ENCODE results near the gene PDE4D. TPM values are rescaled to one million over a fixed set of nuclear protein-coding genes. Genes with fewer than 3 reads are reported as not detected.

The PDE4D gene
- total RNA-seq, 1 donor from 2014 or later, result 11.8 TPM

- H3K4me1 Mint-ChIP-seq, result peaks cover 20% of the 10 kb centered on the region
- H3K27me3 Mint-ChIP-seq (ENCODE audit: low read depth), result no peaks in the 10 kb centered on the region
- H3K36me3 Mint-ChIP-seq (ENCODE audit: low read depth), result no peaks in the 10 kb centered on the region
Measured at GRCh38 chr5:59326596-59326995, 566.9 kb downstream of the PDE4D start.

GRCh38 chr5:59325070-59325469 lies 568.5 kb downstream of the PDE4D start:
- Mint-ChIP-seq H3K4me1 (peaks cover 13% of the 10 kb centered on the region), H3K9me3 (no peaks in the 10 kb centered on the region), H3K4me3 (no peak overlapping the region), H3K36me3 (ENCODE audit: low read depth) (no peaks in the 10 kb centered on the region), H3K27ac (ENCODE audit: unreplicated experiment) (no peak overlapping the region), H3K27me3 (ENCODE audit: low read depth) (no peaks in the 10 kb centered on the region)
- no peak for TF ChIP-seq CTCF (conservative IDR thresholded peaks at IDR 0.05)
- DNase-seq (ENCODE audit: low read depth, low spot score), result no peak

More at GRCh38 chr5:59326596-59326995, 566.9 kb downstream of the PDE4D start:
- TF ChIP-seq CTCF (conservative IDR thresholded peaks at IDR 0.05), result no peak
- no peak for DNase-seq (ENCODE audit: low read depth, low spot score)
- Mint-ChIP-seq H3K4me3 (no peak overlapping the region), H3K27ac (ENCODE audit: unreplicated experiment) (no peak overlapping the region), H3K9me3 (peaks cover 2% of the 10 kb centered on the region)

- TF ChIP-seq CTCF (conservative IDR thresholded peaks at IDR 0.05), result no peak
- Mint-ChIP-seq H3K36me3 (ENCODE audit: low read depth) (no peaks in the 10 kb centered on the region), H3K9me3 (no peaks in the 10 kb centered on the region), H3K4me1 (peaks cover 28% of the 10 kb centered on the region), H3K27me3 (ENCODE audit: low read depth) (no peaks in the 10 kb centered on the region), H3K27ac (ENCODE audit: unreplicated experiment) (no peak overlapping the region), H3K4me3 (no peak overlapping the region)
- DNase-seq (ENCODE audit: low read depth, low spot score), result no peak
Measured at GRCh38 chr5:59322894-59323293, 570.6 kb downstream of the PDE4D start.

GRCh38 chr5:59322058-59322457 lies 571.5 kb downstream of the PDE4D start:
- Mint-ChIP-seq H3K4me1 (peaks cover 33% of the 10 kb centered on the region), H3K27me3 (ENCODE audit: low read depth) (no peaks in the 10 kb centered on the region), H3K9me3 (no peaks in the 10 kb centered on the region), H3K27ac (ENCODE audit: unreplicated experiment) (no peak overlapping the region), H3K36me3 (ENCODE audit: low read depth) (no peaks in the 10 kb centered on the region), H3K4me3 (no peak overlapping the region)
- no peak for TF ChIP-seq CTCF (conservative IDR thresholded peaks at IDR 0.05)
- no peak for DNase-seq (ENCODE audit: low read depth, low spot score)

GRCh38 chr5:59321642-59322041 lies 571.9 kb downstream of the PDE4D start:
- no peak for TF ChIP-seq CTCF (conservative IDR thresholded peaks at IDR 0.05)
- DNase-seq (ENCODE audit: low read depth, low spot score), result no peak
- Mint-ChIP-seq H3K9me3 (no peaks in the 10 kb centered on the region), H3K4me1 (peaks cover 33% of the 10 kb centered on the region), H3K27ac (ENCODE audit: unreplicated experiment) (no peak overlapping the region), H3K36me3 (ENCODE audit: low read depth) (no peaks in the 10 kb centered on the region), H3K27me3 (ENCODE audit: low read depth) (no peaks in the 10 kb centered on the region), H3K4me3 (no peak overlapping the region)

- Mint-ChIP-seq H3K27ac (ENCODE audit: unreplicated experiment) (peak overlapping the region; percentile 10), H3K36me3 (ENCODE audit: low read depth) (no peaks in the 10 kb centered on the region), H3K4me3 (no peak overlapping the region), H3K9me3 (no peaks in the 10 kb centered on the region), H3K4me1 (peaks cover 37% of the 10 kb centered on the region), H3K27me3 (ENCODE audit: low read depth) (no peaks in the 10 kb centered on the region)
- no peak for TF ChIP-seq CTCF (conservative IDR thresholded peaks at IDR 0.05)
- DNase-seq (ENCODE audit: low read depth, low spot score), result no peak
Measured at GRCh38 chr5:59320420-59320819, 573.1 kb downstream of the PDE4D start.
